Loucy (cell line): Measurements from ENCODE around the gene DBN1.

Experiments used
- H2AFZ ChIP-seq: fragments of 200-600 bp; sonication (generic); 2 replicates; pipeline ENCODE4 v1.6.0; 2016; ENCODE audit warnings: antibody characterized with exemption, mild to moderate bottlenecking, low read length, moderate library complexity
- H3F3A ChIP-seq: fragments of 200-600 bp; 2 replicates; pipeline ENCODE4 v1.6.0; 2016; ENCODE audit warnings: antibody characterized with exemption, low read depth, mild to moderate bottlenecking
- H3K27me3 ChIP-seq: fragments of 200-600 bp; sonication (generic); 2 replicates; pipeline ENCODE4 v1.6.1; 2014; ENCODE audit warnings: low read length, mild to moderate bottlenecking; ENCODE audit not compliant: insufficient read depth, poor library complexity, severe bottlenecking
- H3K36me3 ChIP-seq: fragments of 200-600 bp; sonication (generic); 2 replicates; pipeline ENCODE4 v1.6.1; 2016; ENCODE audit warnings: low read length; ENCODE audit not compliant: insufficient read depth
- H3K4me1 ChIP-seq: fragments of 200-600 bp; sonication (generic); 2 replicates; pipeline ENCODE4 v1.5.1; 2014; ENCODE audit warnings: low read length, mild to moderate bottlenecking; ENCODE audit not compliant: insufficient read depth, poor library complexity, severe bottlenecking
- H3K4me2 ChIP-seq: fragments of 200-600 bp; sonication (generic); 2 replicates; pipeline ENCODE4 v1.6.0; 2014; ENCODE audit warnings: antibody characterized with exemption, low read length, low read depth, mild to moderate bottlenecking; ENCODE audit not compliant: poor library complexity, severe bottlenecking
- H3K4me3 ChIP-seq: fragments of 200-600 bp; sonication (generic); 2 replicates; pipeline ENCODE4 v1.5.1; 2014; ENCODE audit warnings: low read length, mild to moderate bottlenecking, mixed read lengths; ENCODE audit not compliant: poor library complexity, severe bottlenecking
- H3K79me2 ChIP-seq: fragments of 200-600 bp; sonication (generic); 2 replicates; pipeline ENCODE4 v1.6.1; 2014; ENCODE audit warnings: low read length; ENCODE audit not compliant: insufficient read depth
- H3K9ac ChIP-seq: fragments of 200-600 bp; sonication (generic); 2 replicates; pipeline ENCODE4 v1.6.0; 2014; ENCODE audit warnings: mild to moderate bottlenecking, low read depth, low read length, moderate library complexity; ENCODE audit not compliant: poor library complexity, severe bottlenecking
- H3K9me2 ChIP-seq: fragments of 200-600 bp; sonication (generic); replicated peaks from 2 replicates; pipeline ENCODE4 v1.6.1; 2016; ENCODE audit warnings: low read depth, low read length, mixed read lengths
- H3K9me3 ChIP-seq: fragments of 200-600 bp; sonication (generic); 2 replicates; pipeline ENCODE4 v1.6.1; 2014; ENCODE audit warnings: mild to moderate bottlenecking, antibody characterized with exemption, low read length, low read depth; ENCODE audit not compliant: insufficient read depth
- H4K20me1 ChIP-seq: fragments of 200-600 bp; sonication (generic); 2 replicates; pipeline ENCODE4 v1.6.0; 2014; ENCODE audit warnings: antibody characterized with exemption, low read length, mild to moderate bottlenecking; ENCODE audit not compliant: insufficient read depth, poor library complexity, severe bottlenecking
- EZH2phosphoT487 ChIP-seq: fragments of 200-600 bp; IDR thresholded peaks from 2 replicates; pipeline ENCODE4 v1.6.1; 2018; ENCODE audit warnings: antibody characterized with exemption, mild to moderate bottlenecking, moderate library complexity, borderline replicate concordance
- TF ChIP-seq, protein P1 (sequence below): fragments of 200-600 bp; sonication (generic); conservative IDR thresholded peaks from 2 replicates; pipeline ENCODE4 v1.5.1; 2014; ENCODE audit warnings: mild to moderate bottlenecking, antibody characterized with exemption, low read length

The DBN1 gene

DNA sequence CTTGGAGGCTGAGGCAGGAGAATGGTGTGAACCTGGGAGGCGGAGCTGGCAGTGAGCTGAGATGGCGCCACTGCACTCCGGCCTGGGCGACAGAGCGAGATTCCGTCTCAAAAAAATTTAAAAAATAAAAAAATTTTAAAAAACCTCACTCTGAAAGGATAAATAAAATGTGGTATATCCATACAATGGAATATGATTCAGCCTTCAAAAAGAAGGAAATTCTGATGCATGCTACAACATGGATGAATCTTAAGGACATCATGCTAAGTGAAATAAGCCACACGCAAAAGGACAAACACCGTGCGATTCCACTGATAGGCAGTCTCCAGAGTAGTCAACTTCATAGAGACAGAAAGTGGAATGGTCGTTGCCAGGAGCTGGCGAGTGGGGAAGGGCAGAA lies 8.4 kb downstream of the DBN1 start:
- Histone ChIP-seq H3F3A (no peaks in the 10 kb centered on the region), H2AFZ (no peak overlapping the region), H3K36me3 (peaks cover 21% of the 10 kb centered on the region; the same call in 1 of the 2 replicates), H3K9me3 (no peaks in the 10 kb centered on the region), H3K9me2 (no peaks in the 10 kb centered on the region), H3K4me1 (peaks cover 3% of the 10 kb centered on the region), H3K4me3 (no peak overlapping the region), H3K9ac (no peak overlapping the region), H3K27me3 (no peaks in the 10 kb centered on the region), H3K79me2 (peaks cover 16% of the 10 kb centered on the region; the same call in 1 of the 2 replicates), H4K20me1 (peaks cover 9% of the 10 kb centered on the region), H3K4me2 (no peak overlapping the region)
- TF ChIP-seq, protein P1, sequence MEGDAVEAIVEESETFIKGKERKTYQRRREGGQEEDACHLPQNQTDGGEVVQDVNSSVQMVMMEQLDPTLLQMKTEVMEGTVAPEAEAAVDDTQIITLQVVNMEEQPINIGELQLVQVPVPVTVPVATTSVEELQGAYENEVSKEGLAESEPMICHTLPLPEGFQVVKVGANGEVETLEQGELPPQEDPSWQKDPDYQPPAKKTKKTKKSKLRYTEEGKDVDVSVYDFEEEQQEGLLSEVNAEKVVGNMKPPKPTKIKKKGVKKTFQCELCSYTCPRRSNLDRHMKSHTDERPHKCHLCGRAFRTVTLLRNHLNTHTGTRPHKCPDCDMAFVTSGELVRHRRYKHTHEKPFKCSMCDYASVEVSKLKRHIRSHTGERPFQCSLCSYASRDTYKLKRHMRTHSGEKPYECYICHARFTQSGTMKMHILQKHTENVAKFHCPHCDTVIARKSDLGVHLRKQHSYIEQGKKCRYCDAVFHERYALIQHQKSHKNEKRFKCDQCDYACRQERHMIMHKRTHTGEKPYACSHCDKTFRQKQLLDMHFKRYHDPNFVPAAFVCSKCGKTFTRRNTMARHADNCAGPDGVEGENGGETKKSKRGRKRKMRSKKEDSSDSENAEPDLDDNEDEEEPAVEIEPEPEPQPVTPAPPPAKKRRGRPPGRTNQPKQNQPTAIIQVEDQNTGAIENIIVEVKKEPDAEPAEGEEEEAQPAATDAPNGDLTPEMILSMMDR = no peak
- TF ChIP-seq EZH2phosphoT487 = no peak

DNA sequence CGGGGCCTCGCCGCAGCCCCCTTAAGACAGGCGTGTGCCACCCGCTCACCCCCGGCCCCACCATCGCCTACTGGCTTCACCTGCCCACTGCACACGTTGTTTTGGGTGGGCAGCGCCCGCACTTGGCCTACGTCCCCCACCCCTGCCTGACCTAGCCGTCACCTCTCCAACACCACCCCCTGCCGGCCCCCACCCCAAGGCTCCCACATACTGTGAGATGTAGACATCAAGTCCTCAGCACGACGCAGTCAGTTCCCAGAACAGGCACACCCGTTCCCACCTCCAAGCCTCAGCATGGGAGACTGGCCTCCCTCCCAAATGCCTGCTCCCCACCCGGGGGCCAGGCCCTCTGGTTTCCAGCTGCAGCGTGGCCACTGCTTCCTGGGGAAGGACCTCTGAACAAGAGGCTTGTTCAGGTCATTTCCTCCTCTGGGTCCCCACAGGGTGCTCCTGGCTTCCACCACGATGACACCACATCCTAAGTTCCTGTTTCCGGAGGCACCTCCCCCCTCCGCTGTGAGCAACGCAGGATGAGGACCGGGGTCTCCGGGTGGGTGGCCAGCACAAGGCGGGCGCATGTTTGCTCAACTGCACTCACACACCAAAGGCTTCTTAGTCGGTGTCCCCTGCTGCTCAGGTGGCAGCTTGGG lies 11.3 kb downstream of the DBN1 start:
- no peaks in the 10 kb centered on the region for H3K9me3 ChIP-seq
- no peaks in the 10 kb centered on the region for H3K27me3 ChIP-seq
- no peak overlapping the region for H2AFZ ChIP-seq
- TF ChIP-seq EZH2phosphoT487 = no peak
- TF ChIP-seq, protein P1 = no peak
- H3F3A ChIP-seq = no peaks in the 10 kb centered on the region; the same call in 1 of the 2 replicates
- H3K4me3 ChIP-seq = no peak overlapping the region
- H3K4me2 ChIP-seq = no peak overlapping the region
- peaks cover 21% of the 10 kb centered on the region; the same call in 1 of the 2 replicates for H3K36me3 ChIP-seq
- peaks cover 3% of the 10 kb centered on the region for H4K20me1 ChIP-seq
- no peaks in the 10 kb centered on the region for H3K9me2 ChIP-seq
- H3K79me2 ChIP-seq = no peaks in the 10 kb centered on the region
- H3K4me1 ChIP-seq = no peaks in the 10 kb centered on the region
- no peak overlapping the region for H3K9ac ChIP-seq

DNA sequence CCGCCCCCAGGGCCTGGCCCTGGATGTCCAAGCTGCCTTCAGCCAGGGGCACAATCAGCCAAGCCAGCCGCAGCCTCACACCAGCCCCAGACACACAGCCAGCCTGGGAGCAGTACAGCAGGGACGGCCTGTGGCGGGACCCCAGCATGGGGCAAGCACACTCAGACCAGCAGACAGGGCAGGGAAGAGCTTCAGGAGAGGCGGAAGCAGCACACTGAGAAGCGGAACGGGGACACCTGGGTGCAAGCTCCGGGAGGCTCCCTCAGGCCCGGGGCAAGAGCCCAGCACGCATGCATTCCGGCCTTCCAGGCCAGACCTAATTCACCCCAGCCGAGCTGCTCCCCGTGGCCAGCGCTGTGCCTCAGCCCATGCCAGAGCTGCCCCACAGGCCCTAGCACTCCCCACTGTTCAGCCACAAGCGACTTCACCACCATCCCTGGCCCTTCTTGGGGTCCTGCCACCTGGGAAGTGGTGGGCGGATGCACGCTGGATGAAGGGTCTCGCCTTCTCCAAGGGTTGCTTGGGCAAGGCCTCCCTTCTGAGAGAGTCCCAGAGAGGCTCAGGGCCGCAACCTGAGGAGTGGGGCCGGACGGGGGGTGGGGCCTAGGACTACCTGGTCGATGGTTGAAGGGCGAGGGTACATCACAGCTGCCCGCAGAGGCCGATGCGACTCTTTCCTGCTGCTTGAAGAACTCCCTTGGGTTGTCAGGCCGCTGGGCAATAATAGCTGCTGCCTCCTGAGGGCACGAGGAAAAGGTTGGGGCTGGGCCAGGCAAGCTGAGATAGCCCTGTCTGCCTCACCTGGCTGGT lies 13.4 kb downstream of the DBN1 start:
- no peaks in the 10 kb centered on the region for H3K9me2 ChIP-seq
- peaks cover 10% of the 10 kb centered on the region for H4K20me1 ChIP-seq
- H2AFZ ChIP-seq = no peak overlapping the region
- H3F3A ChIP-seq = no peaks in the 10 kb centered on the region; the same call in 1 of the 2 replicates
- no peaks in the 10 kb centered on the region for H3K4me1 ChIP-seq
- no peak overlapping the region for H3K4me3 ChIP-seq
- no peaks in the 10 kb centered on the region for H3K9me3 ChIP-seq
- no peaks in the 10 kb centered on the region for H3K27me3 ChIP-seq
- H3K79me2 ChIP-seq = no peaks in the 10 kb centered on the region
- no peak overlapping the region for H3K4me2 ChIP-seq
- H3K36me3 ChIP-seq = 0 out of 2 replicates have a peak, but pooled peaks cover under 1% of the 10 kb centered on the region
- no peak overlapping the region for H3K9ac ChIP-seq
- TF ChIP-seq, protein P1 = no peak
- no peak for TF ChIP-seq EZH2phosphoT487
